GM18951 (cell line): ENCODE data around the gene ADGRB3.
"Not testable (repeated sequence)": the region's sequence is repeated elsewhere in the genome, so short reads cannot be mapped to it uniquely, and the experiment has no call there.

Experiments used
- POLR2A ChIP-seq: IDR thresholded peaks from 4 replicates; pipeline ENCODE4 v1.6.1; 2011; ENCODE audit warnings: mild to moderate bottlenecking; ENCODE audit not compliant: insufficient read length, insufficient read depth; ENCODE audit errors: extremely low read depth
- in situ Hi-C: fragments of 300-500 bp; cut with MboI; formaldehyde crosslinking; loops from one replicate; pipeline ENCODE4 v1.12.0; 2022; ENCODE audit warnings: low sequenced_read_pairs, mixed read lengths, inconsistent platforms; ENCODE audit not compliant: unreplicated experiment

Gene ADGRB3

GRCh38 chr6:69116658-69117057, 481.6 kb downstream of the ADGRB3 start:
- in situ Hi-C loops, result no loop called here
- TF ChIP-seq POLR2A, result no peak

DNA sequence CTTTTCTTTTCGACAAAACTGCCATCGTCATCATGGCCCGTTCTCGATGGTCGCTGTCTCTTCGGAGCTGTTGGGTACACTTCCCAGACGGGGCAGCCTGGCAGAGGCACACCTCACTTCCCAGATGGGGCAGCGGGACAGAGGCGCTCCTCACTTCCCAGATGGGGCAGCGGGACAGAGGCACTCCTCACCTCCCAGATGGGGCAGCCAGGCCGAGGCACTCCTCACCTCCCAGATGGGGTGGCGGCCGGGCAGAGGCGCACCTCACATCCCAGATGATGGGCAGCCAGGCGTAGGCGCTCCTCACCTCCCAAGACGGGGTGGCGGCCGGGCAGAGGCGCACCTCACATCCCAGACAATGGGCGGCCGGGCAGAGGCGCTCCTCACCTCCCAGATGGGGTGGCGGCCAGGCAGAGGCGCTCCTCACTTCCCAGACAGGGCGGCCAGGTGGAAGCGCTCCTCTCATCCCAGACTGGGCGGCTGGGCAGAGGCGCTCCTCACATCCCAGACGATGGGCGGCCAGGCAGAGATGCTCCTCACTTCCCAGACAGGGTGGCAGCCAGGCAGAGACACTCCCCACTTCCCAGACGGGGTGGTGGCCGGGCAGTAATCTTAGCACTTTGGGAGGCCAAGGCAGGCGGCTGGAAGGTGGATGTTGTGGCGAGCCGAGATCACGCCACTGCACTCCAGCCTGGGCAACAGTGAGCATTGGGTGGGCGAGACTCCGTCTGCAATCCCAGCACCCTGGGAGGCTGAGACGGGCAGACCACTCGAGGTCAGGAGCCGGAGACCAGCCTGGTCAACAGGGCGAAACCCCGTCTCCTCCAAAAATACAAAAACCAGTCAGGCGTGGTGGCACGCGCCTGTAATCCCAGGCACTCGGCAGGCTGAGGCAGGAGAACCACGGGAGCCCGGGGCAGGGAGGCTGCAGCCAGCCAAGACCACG, 486.7 kb downstream of the ADGRB3 start:
- in situ Hi-C loops, result not testable (repeated sequence)

- in situ Hi-C loops, result no loop called here
- no peak for TF ChIP-seq POLR2A
Observed at GRCh38 chr6:69122407-69122773, 487.3 kb downstream of the ADGRB3 start.

GRCh38 chr6:69128411-69128810, 493.3 kb downstream of the ADGRB3 start:
- in situ Hi-C loops, result no loop called here
- no peak for TF ChIP-seq POLR2A

- in situ Hi-C loops, result no loop called here
- TF ChIP-seq POLR2A, result no peak
Observed at GRCh38 chr6:69129046-69129445, 494.0 kb downstream of the ADGRB3 start.

DNA sequence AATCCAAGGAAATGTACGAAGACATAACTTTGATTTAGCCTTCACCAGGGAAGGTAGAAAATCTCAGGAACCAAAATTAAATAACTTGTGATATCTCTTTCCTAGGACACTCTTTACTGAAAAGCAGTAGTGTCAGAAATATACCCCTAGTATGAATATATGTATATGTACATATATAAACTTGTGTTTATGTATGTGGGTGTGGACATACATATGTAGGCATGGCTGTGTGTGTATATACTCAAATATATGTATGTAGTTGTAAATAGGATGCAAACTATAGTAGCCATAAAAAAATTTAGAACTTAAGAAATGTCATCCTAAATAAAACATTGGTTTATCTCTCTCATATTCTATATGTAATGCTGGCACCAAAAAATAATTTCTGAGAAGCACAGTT, 500.8 kb downstream of the ADGRB3 start:
- TF ChIP-seq POLR2A, result no peak
- in situ Hi-C loops, result no loop called here

GRCh38 chr6:69138148-69138547, 503.1 kb downstream of the ADGRB3 start:
- no peak for TF ChIP-seq POLR2A
- in situ Hi-C loops, result no loop called here

GRCh38 chr6:69138893-69139494, 503.9 kb downstream of the ADGRB3 start:
- TF ChIP-seq POLR2A, result no peak
- in situ Hi-C loops, result no loop called here

- no peak for TF ChIP-seq POLR2A
- in situ Hi-C loops, result no loop called here
Observed at GRCh38 chr6:69145062-69145461, 510.0 kb downstream of the ADGRB3 start.

- TF ChIP-seq POLR2A, result no peak
- in situ Hi-C loops, result no loop called here
Observed at GRCh38 chr6:69146385-69146784, 511.3 kb downstream of the ADGRB3 start.

DNA sequence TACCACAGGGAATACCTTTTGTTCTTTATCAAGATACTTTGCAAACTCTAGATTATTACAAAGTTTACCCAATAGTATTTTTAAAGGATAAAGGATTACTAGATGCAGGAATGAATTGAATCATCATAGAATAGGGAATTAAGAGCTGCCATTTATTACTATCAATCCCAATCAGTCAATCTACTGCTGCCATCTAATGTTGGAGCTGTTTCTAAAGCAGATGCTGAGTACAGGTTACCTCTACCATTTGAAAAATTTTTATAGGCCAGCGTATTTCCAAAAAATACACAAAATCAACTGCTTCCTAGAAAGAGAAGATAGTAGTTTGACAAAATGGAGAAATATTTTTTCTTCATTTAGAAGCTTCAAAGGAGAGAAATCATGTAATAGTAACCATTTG, 520.4 kb downstream of the ADGRB3 start:
- in situ Hi-C loops, result no loop called here
- TF ChIP-seq POLR2A, result no peak

DNA sequence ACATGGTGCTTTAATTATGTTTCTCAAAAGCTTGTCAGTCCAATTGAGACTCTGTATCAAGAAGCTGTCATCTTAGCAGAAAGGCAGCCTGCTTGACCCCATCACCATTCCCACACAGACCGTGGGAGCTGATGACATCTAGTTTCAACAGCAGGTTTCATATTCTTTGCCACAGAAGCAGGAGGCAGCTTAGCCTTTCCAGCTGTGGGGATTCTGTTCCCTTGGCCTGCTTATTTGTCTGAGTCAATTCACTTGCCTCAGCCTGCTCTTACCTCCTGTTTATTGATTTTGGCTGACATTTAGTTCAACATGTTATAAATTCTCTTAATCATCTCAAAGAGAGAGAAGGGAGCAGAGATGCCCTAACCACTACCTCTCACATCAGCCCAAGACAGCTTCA, 527.7 kb downstream of the ADGRB3 start:
- TF ChIP-seq POLR2A, result no peak
- in situ Hi-C loops, result no loop called here

- TF ChIP-seq POLR2A, result no peak
- in situ Hi-C loops, result no loop called here
Observed at GRCh38 chr6:69164564-69165229, 529.6 kb downstream of the ADGRB3 start.

DNA sequence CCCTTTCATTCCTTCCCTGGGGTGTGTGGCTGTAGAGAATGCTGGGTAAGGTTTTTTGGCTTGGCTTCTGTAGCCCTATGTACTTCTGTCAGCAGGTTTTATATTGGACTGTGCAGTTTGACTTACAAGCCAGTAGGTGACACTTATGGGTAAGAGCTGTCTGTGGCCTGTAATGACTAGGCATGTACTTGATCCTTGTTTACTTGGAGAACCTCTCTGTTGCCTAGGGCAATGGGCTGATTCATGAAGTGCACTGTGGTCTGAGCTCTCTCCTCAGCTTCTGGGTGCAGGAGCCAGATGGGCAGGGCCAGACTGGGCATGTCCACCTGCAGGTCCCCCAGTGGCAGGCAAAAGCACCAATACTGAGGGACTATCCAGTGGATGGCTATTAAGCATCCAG, 544.6 kb downstream of the ADGRB3 start:
- TF ChIP-seq POLR2A, result no peak
- in situ Hi-C loops, result no loop called here
